Stimulated activated CD8-positive, alpha-beta memory T cell treated with anti-CD3 and anti-CD28 coated beads, Interleukin-7, amount 100 ng/mL, for 24 hours (primary cell): ENCODE data around the gene KCNMA1.

Experiments used
- DNase-seq: peaks from one replicate; pipeline ENCODE4 v3.0.0-alpha.2; 2020; ENCODE audit warnings: low read depth

Gene KCNMA1

DNA sequence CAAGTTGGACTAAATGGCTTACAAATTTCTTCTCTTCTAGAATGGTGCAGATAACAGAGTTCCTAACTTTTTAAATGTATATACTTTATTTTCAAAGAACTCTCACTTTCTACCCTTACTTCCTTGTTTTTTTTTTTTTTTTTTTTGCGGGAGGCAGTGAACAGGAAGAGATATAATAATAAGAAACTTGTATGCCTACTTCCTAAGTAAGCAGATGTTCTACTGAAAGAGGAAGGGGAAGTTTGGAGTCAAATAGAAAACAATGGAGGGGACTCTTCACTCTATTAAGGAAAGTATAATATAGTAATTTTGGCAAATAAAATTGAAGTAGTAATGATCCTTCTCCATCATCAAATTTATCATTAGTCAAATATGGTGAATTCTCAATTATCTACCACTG is 754.0 kb downstream of the KCNMA1 start:
- no peak for DNase-seq

- DNase-seq, result no peak
Measured at GRCh38 chr10:76882796-76883195, 754.8 kb downstream of the KCNMA1 start.

GRCh38 chr10:76882245-76882644 is 755.4 kb downstream of the KCNMA1 start:
- no peak for DNase-seq

- no peak for DNase-seq
Measured at GRCh38 chr10:76881477-76882220, 756.0 kb downstream of the KCNMA1 start.

- no peak for DNase-seq
Measured at GRCh38 chr10:76880931-76881330, 756.7 kb downstream of the KCNMA1 start.

DNA sequence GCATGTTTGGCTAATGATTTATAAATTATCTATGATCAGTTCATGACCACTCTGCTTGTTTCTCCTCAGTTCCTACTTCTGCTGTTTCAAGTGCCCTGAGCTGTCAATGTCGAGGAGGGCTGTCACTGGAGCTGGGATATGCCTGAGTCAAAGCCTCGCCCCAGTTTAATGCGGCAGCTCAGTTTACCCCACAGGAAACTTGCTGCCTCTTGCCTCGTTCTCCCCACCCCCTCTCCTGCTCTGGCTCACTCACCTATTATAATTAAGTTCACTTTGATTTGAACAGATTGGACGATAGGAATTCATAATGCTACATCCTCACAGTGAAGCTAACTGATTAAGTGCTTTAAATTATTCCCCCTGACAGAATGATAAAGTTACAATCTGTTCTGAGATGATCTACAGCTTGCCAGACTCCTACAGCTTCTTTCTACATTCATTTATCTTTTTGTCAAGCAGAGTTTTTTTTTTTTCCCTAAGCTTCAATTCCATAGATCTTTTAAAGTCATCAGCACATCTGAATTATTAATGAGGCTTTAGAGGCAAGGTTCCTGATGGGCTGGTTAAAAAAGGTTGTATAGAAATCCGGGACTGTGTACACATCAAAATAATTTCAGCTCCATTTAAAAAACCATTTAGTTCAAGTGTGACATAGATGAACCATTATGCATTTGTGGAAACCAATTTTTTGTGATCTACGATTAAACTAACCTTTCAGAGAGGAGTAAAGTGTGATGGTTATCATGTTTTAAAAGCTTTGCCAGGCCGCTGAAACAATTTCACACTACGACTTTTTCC is 758.3 kb downstream of the KCNMA1 start:
- DNase-seq, result no peak

DNA sequence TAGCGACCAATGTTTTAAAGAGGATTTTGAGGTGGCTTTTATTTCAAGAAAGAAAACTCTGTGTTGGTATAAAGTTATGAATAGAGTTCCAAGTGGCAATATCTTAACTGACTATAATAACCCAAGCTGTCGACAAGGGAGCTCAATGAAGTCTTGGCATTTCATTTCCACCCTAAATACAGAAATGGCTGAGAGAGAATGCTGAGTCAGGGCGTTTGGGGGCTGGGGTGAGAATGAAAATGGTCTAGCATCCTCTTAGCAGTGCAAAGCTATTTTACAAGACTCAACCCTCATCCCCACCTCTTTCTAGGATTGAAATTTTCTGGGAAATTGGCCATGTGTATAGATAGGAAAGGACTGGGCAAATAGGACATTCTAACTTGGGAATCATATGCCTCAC is 759.1 kb downstream of the KCNMA1 start:
- DNase-seq, result no peak

GRCh38 chr10:76874896-76875295 is 762.7 kb downstream of the KCNMA1 start:
- no peak for DNase-seq

- DNase-seq, result no peak
Measured at GRCh38 chr10:76874176-76874575, 763.4 kb downstream of the KCNMA1 start.

GRCh38 chr10:76871697-76872295 is 765.8 kb downstream of the KCNMA1 start:
- no peak for DNase-seq

DNA sequence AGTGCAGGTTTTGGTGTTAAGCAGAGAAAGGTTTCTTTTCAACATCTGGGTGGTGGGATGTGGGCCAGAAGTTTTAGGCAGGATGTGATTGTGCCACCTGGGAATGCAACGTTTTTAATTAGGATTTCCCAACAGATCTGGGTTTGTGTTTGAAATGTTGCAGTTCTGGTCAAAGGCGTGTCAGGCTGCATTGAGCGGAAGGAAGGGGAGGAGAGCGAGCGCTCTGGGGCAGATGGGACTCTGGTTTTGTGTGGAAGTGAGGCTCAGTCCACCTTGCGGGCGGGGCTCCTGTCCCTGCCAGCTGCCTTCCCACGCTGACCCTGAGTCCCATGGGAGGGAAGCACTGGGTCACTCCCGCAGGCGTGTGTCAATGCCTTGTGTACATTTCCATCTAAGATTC is 767.7 kb downstream of the KCNMA1 start:
- DNase-seq, result no peak

DNA sequence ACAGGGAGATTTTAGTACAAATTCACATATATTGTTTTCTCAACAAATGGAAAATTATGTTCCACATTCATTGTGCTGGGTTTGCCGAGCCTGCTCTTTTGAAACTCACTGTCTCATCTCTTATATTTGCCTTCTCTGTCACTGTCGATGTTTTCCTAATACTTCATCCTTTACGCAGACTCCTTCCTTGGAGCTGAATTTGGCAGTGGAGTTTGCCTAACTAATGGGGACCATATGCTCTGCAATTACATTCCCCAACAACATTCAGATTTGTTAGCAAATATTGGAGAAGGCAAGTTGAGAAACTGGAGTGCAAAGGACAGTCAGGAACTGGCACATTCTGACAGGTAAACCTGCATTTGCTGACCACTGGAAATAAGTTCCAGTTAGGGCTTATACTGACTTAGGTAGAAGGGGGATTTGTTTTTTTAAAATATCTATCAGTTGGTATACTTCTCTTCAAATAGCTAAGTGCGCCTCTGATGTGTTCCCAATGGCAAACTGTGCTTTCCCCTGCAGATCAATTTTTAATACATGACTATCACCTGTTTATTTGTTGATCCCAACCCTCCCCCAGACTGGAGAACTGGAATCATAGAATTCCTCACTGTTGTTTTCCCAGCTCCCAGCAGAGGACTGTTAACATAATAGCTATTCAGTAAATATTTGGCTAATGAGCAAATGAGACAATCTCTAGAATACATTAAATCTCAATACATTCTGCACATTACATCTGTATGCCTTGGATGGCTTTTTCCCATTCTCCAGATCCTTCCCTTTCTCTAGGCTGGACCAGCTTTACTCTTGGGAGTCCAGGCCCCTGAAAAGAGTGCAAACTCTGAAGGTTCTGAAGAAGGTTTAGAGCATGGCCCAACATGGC is 769.3 kb downstream of the KCNMA1 start:
- no peak for DNase-seq

- no peak for DNase-seq
Measured at GRCh38 chr10:76866841-76867586, 770.6 kb downstream of the KCNMA1 start.

DNA sequence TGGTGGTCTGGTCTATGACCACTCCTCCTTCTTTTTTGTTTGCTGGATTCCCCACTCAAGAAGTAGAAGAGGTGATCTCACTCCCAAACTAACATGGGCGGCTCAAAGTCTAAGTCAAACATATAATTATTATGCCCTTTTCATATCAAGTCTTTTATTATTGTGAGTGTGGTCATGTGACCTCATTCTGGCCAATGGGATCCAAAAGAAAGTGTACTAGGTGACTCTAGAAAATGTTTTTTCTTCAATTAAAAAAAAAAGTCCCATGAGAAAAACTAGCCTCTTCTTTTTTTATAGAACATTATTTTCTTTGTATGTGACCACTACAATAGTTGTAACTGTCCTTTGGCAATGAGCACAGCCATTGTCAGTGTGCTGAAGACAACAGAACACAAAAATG is 772.7 kb downstream of the KCNMA1 start:
- DNase-seq, result no peak

DNA sequence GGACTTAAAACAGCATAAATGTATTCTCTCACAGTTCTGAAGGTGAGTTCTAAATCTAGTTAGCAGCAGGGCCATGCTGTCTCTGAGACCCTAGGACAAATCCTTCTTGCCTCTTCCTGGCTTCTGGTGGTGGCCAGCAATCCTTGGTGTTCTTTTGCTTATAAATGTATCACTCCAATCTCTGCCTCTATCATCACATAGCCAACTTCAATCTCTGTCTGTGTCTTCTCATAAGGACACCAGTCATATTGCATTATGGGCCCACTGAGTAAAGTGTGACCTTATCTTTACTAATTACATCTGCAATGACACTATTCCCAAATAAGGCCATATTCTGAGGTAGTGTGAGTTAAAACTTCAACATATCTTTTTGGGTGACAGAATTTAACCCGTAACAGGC is 778.9 kb downstream of the KCNMA1 start:
- DNase-seq, result no peak

GRCh38 chr10:76840802-76841201 is 796.8 kb downstream of the KCNMA1 start:
- no peak for DNase-seq

GRCh38 chr10:76839276-76839675 is 798.3 kb downstream of the KCNMA1 start:
- no peak for DNase-seq

GRCh38 chr10:76830218-76830617 is 807.4 kb downstream of the KCNMA1 start:
- no peak for DNase-seq

DNA sequence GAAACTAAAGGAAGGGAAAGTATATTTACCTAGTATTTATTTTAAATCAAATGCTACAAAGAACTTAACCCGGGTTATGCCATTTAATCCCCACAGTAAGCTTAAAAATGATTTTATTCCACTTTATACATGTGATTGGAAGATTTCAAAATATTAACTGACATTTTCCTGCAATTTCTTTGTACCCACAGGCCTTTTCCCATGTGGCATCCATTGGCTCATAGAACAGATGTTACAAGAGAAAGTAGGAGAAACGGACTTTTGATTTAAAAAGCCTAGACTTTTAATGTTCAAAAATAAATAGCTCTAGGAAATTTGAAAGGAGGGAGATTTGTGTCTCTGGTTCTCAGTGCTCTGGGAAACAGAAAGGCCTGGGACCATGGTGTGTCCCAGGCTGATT is 807.9 kb downstream of the KCNMA1 start:
- no peak for DNase-seq
